Stimulated activated CD8-positive, alpha-beta memory T cell treated with anti-CD3 and anti-CD28 coated beads, Interleukin-2, amount 100 ng/mL, for 1 hour (primary cell): Measurements from ENCODE around the gene UBA52.
A peak's percentile ranks its signal among the peaks of the same experiment; 100 is the strongest.
"Not testable (repeated sequence)": the region's sequence is repeated elsewhere in the genome, so short reads cannot be mapped to it uniquely, and the experiment has no call there.

Experiments
- DNase-seq, 2 donors: peaks; one replicate each; pipeline ENCODE4 v3.0.0-alpha.2; 2020; ENCODE audit warnings: low read depth in 2 of 2

The UBA52 gene

GRCh38 chr19:18557411-18558201 is 14.1 kb upstream of the UBA52 start, which contains the start of gene KXD1:
Gene KXD1 (plus strand): TSS chr19:18557870. CDS start chr19:18562057, 4,187 bp downstream.
- peak; percentile 95 to 96 for DNase-seq

DNA sequence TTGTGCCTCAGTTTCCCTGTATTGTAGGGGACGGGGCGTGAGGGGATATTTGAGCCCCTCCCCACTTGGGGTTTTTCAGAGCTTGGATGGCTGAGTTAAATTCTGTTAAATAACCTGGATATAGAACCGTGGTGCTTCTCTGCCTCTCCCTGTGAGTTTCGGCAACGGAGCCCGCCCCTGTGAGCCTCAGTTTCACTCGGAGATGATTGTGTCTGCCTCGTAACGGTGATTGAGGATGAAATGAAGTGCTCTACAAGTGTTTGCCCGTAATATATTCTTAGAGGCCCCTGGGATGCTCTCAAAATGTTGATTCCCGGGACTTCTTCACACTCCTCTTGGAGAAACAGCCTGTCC is 13.5 kb upstream of the UBA52 start:
- DNase-seq: no peak

GRCh38 chr19:18558604-18559003 is 13.1 kb upstream of the UBA52 start:
- no peak for DNase-seq

- DNase-seq: no peak
Observed at GRCh38 chr19:18559685-18560084, 12.0 kb upstream of the UBA52 start.

DNA sequence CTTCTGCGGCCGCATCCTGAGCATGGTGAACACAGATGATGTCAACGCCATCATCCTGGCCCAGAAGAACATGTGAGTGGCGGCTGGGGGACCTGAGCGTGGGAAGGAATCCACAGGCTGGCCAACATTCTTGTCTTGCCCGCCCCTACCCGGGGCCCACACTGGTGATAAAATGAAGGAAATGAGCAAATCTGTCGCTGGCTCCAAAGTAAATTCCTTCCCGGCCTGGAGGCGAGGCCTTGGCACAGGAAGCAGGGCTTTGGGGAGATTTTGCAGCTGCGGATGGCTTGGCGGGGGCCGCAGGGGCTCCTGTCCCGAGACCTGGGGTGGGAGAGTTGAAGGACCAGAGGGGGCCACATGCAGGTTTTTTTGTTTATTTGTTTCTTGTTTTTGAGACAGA is 9.6 kb upstream of the UBA52 start:
- DNase-seq: no peak

GRCh38 chr19:18566953-18567352 is 4.7 kb upstream of the UBA52 start:
- no peak for DNase-seq

GRCh38 chr19:18568367-18568766 is 3.3 kb upstream of the UBA52 start:
- DNase-seq: no peak

- no peak for DNase-seq
Observed at GRCh38 chr19:18574691-18575291, 3.1 kb downstream of the UBA52 start.

- no peak for DNase-seq
Observed at GRCh38 chr19:18576383-18576782, 4.7 kb downstream of the UBA52 start.

- DNase-seq: no peak
Observed at GRCh38 chr19:18577365-18577914, 5.8 kb downstream of the UBA52 start.

DNA sequence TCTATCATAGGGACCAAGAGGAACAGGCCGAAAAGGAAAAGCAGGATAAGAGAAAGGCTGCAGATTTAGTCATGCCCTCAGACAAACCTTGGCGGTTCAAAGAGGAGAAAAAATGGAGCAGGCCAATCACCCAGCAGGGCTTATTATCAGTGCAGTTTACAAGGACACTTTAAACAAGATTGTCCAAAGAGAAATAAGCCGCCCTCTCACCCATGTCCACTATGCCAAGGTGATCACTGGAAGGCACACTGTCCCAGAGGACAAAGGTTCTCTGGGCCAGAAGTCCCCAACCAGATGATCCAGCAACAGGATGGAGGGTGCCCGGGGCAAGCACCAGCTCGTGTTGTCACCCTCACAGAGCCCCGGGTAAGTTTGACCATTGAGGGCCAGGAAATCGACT is 8.7 kb downstream of the UBA52 start:
- DNase-seq: no peak

- DNase-seq: no peak
Observed at GRCh38 chr19:18586306-18586705, 14.6 kb downstream of the UBA52 start.

DNA sequence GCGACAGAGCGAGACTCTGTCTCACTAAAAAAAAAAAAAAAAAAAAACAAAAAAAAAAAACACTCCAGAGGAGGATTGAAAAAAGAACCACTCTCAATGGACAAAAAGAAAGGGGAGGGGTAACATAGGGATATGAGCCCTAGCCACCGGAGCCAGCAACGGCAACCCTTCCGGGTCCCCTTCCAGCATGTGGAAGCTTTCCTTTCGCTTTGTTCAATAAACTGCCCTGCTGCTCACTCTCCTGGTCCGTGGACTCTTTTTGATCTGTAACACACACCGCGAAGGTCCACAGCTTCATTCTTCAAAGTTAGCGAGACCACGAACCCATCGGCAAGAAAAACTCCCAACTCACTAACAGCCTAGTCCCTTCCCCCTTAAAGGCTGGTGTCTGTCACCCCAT is 15.9 kb downstream of the UBA52 start:
- no peak for DNase-seq

DNA sequence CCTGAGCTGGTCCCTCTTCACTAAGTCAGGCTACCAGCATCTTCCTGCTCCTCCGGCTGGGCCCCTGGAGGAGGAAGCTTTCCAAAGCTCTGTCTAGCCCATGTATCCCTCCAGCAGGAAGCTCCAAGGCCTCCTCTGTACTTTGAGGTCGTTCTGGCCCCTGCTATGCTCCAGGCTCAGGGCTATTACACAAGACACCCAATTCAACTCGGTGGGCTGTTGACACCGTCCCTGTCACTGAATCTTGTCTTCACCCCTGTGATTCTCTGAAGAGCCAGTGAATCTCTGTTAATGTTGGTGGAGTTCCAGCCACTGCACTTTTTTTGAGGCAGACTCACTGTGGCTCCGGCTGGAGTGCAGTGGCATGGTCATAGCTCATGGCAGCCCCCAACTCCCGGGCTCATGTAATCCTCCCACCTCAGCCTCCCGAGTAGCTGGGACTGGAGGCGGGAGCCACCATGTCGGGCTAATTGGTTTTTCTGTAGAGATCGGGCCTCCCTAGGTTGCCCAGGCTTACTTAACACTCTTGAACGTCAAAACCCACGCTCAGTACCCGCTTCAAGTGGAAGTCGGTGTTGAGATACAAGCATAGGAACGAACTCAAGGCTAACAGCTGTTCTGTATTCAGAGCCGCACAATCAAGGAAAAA is 16.4 kb downstream of the UBA52 start:
- DNase-seq: no peak

DNA sequence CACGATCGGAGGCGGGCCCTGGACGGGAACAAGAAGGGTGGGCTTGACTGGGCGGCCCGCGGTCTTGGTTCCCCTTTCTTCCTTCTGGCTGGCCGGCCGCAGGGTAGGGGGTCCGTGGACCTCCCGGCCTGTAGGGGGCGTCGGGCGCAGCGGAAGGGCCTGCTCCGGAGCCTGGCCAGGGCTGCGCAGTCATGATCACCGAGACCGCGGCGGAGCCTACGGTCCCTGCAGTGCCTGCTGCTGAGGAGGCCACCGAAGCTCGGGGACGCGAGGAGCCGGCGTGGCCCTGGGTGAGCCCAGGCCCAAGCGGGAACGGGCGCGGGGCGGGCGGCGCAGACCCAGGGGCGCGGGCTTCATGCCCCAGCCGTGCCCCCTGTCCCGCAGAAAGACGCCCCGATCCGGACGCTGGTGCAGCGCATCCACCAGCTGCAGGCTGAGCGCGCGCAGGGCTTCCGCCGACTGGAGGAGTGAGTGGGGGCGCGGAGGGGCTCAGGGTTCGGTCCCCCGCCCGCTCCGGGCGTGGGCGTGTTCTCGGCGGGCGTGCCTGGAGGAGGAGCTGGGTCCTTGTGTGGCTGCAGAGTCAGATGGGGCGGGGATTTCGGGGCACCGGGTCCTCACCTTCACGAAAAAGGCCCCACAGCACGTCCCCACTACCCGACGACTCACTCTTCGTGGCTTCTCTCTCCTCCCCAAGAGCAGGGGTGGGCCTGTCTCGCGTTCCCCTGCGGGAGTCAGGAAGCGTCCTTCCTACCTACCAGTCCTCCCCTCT is 17.1 kb downstream of the UBA52 start, which contains the start of gene REX1BD:
TSS of gene REX1BD (plus strand) at position 188 of the 769 bp plus-strand sequence. CDS start at position 192, 4 bp downstream.
- peak; percentile 66 to 79 for DNase-seq

GRCh38 chr19:18589380-18590272 is 18.0 kb downstream of the UBA52 start:
- DNase-seq: peak; percentile 34 to 43

- DNase-seq: no peak
Observed at GRCh38 chr19:18590273-18591272, 18.9 kb downstream of the UBA52 start.

DNA sequence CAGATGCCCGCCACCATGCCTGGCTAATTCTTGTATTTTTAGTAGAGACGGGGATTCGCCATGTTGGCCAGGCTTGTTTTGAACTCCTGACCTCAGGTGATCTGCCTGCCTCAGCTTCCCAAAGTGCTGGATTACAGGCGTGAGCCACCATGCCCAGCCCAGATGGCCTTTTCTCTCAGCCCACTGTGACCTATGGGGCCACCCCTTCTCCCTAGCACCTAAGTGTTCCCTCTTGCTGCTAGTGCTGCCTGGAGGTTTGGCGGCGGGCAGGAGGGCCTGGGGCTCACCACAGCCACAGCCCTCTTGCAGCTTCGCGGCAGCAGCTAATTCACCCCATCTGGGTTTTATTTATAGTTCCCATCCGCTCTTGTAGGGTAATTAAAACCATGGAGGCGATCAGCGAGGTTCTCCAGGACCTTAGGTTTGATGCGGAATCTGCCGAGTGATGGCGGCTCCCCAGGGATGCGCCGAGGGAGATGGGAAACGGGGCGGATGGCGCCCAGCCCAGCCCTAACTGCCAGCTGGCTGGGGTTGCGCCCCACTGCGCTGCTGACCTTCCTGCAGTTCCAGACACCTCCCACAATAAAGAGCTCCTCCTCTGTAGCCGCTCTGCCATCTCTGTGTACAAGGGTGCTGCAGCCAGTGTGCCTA is 20.2 kb downstream of the UBA52 start:
- no peak for DNase-seq

- not testable (repeated sequence) for DNase-seq
Observed at GRCh38 chr19:18592732-18593131, 21.1 kb downstream of the UBA52 start.
